ENCODE measurements around the gene RPF1. TPM values are rescaled to one million over a fixed set of nuclear protein-coding genes. Genes with fewer than 3 reads are reported as not detected.
A peak's percentile ranks its signal among the peaks of the same experiment; 100 is the strongest.

The RPF1 gene
- polyA plus RNA-seq, 1 donor (not counting 4 experiments of a cell fraction or from before 2014, with no cell fraction given): 57.8 TPM

DNA sequence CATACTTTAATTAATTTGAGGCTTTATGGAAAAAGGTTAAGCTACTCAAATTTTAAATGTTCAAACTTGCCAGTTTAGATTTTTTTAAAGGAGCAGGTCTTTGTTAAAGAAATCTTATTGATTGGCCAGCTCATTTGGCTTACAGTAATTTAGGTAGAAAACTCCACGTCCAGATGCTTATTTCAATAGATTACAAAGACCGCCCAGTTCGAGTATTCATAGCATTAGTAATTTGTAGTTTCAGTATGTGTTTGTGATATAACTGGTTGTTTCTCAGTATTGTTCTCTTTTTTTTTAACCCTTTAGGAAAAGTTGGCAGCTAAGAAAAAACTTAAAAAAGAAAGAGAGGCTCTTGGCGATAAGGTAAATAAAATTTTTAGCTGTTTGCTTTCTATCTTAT, 1.6 kb downstream of the RPF1 start:
- Histone ChIP-seq H3K9me1 (ENCODE audit: control insufficient read depth, extremely low read depth, insufficient read depth, low read length) (no peaks in the 10 kb centered on the region), H3K4me1 (ENCODE audit: control insufficient read depth, extremely low read depth, insufficient read depth, low read length) (peaks cover 5% of the 10 kb centered on the region), H3K36me3 (ENCODE audit: control insufficient read depth in 2 of 2, extremely low read depth in 1 of 2, insufficient read depth in 2 of 2, low read length in 2 of 2) (peaks cover 1 to 4% of the 10 kb centered on the region in 2 experiments), H3K4me2 (ENCODE audit: control insufficient read depth, extremely low read depth, insufficient read depth, low read depth, low read length) (peak overlapping the region; percentile 93), H3K27me3 (ENCODE audit: control insufficient read depth, extremely low read depth, insufficient read depth, low read length) (no peaks in the 10 kb centered on the region), H3K79me2 (ENCODE audit: control insufficient read depth, insufficient read depth, low read length) (peaks cover 34% of the 10 kb centered on the region), H3K27ac (ENCODE audit: control insufficient read depth, insufficient read depth, low read length) (no peak overlapping the region), H3K4me3 (ENCODE audit: control insufficient read depth in 2 of 3, extremely low read depth in 1 of 3, insufficient read depth in 2 of 3, low read depth in 1 of 3, low read length in 3 of 3) (peak overlapping the region in 1 of 3 experiments; percentile 91), H3K9ac (ENCODE audit: control insufficient read depth, extremely low read depth, insufficient read depth, low read length) (no peak overlapping the region), H3K9me3 (ENCODE audit: control insufficient read depth, low read depth, low read length) (no peaks in the 10 kb centered on the region), H4K20me1 (ENCODE audit: control insufficient read depth, extremely low read depth, insufficient read depth, low read length) (no peaks in the 10 kb centered on the region), H2AFZ (ENCODE audit: control insufficient read depth, low read length) (no peak overlapping the region)
- FAIRE-seq (no peak), DNase-seq (ENCODE audit: low read depth, low spot score) (no peak)
- dilution Hi-C loops (cut with MboI; ENCODE audit: extremely low pct_ligation_motif_present, low sequenced_read_pairs): no loop called here
- TF ChIP-seq EZH2 (IDR thresholded peaks at IDR 0.05; ENCODE audit: low read length): no peak
- TF ChIP-seq, protein P1, sequence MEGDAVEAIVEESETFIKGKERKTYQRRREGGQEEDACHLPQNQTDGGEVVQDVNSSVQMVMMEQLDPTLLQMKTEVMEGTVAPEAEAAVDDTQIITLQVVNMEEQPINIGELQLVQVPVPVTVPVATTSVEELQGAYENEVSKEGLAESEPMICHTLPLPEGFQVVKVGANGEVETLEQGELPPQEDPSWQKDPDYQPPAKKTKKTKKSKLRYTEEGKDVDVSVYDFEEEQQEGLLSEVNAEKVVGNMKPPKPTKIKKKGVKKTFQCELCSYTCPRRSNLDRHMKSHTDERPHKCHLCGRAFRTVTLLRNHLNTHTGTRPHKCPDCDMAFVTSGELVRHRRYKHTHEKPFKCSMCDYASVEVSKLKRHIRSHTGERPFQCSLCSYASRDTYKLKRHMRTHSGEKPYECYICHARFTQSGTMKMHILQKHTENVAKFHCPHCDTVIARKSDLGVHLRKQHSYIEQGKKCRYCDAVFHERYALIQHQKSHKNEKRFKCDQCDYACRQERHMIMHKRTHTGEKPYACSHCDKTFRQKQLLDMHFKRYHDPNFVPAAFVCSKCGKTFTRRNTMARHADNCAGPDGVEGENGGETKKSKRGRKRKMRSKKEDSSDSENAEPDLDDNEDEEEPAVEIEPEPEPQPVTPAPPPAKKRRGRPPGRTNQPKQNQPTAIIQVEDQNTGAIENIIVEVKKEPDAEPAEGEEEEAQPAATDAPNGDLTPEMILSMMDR (optimal IDR thresholded peaks at IDR 0.05 in 1 of 3, IDR thresholded peaks at IDR 0.05 in 1 of 3, conservative IDR thresholded peaks at IDR 0.05 in 1 of 3; ENCODE audit: extremely low read depth in 1 of 3, insufficient read depth in 2 of 3, low read length in 3 of 3): no peak

DNA sequence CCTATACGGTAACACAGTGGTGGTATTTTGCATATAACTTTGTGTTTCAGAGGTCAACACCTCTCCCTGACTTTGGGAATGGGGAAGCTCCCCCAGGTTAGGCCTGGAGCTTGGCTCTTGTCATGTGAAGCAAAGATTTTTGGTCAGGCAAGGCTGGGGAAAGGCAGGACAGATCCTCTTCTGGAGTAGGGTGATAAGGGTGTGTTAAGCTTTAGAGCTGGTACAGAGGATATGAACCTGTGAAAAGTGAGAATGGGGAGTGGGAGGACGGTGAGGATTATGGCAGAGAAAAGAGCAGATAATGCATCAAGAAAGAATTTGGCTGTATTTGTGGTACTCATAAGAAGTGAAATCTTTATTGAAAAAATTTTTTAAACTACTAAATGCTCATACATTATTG, 2.3 kb downstream of the RPF1 start:
- Histone ChIP-seq H3K4me1 (ENCODE audit: control insufficient read depth, extremely low read depth, insufficient read depth, low read length) (peaks cover 5% of the 10 kb centered on the region), H3K27ac (ENCODE audit: control insufficient read depth, insufficient read depth, low read length) (no peak overlapping the region), H2AFZ (ENCODE audit: control insufficient read depth, low read length) (no peak overlapping the region), H3K4me2 (ENCODE audit: control insufficient read depth, extremely low read depth, insufficient read depth, low read depth, low read length) (no peak overlapping the region), H3K9me3 (ENCODE audit: control insufficient read depth, low read depth, low read length) (no peaks in the 10 kb centered on the region), H4K20me1 (ENCODE audit: control insufficient read depth, extremely low read depth, insufficient read depth, low read length) (no peaks in the 10 kb centered on the region), H3K36me3 (ENCODE audit: control insufficient read depth in 2 of 2, extremely low read depth in 1 of 2, insufficient read depth in 2 of 2, low read length in 2 of 2) (peaks cover 1 to 4% of the 10 kb centered on the region in 2 experiments), H3K9me1 (ENCODE audit: control insufficient read depth, extremely low read depth, insufficient read depth, low read length) (no peaks in the 10 kb centered on the region), H3K9ac (ENCODE audit: control insufficient read depth, extremely low read depth, insufficient read depth, low read length) (no peak overlapping the region), H3K79me2 (ENCODE audit: control insufficient read depth, insufficient read depth, low read length) (peaks cover 38% of the 10 kb centered on the region), H3K4me3 (ENCODE audit: control insufficient read depth in 2 of 3, extremely low read depth in 1 of 3, insufficient read depth in 2 of 3, low read depth in 1 of 3, low read length in 3 of 3) (no peak overlapping the region), H3K27me3 (ENCODE audit: control insufficient read depth, extremely low read depth, insufficient read depth, low read length) (no peaks in the 10 kb centered on the region)
- dilution Hi-C loops (cut with MboI; ENCODE audit: extremely low pct_ligation_motif_present, low sequenced_read_pairs): no loop called here
- TF ChIP-seq, protein P1 (optimal IDR thresholded peaks at IDR 0.05 in 1 of 3, IDR thresholded peaks at IDR 0.05 in 1 of 3, conservative IDR thresholded peaks at IDR 0.05 in 1 of 3; ENCODE audit: extremely low read depth in 1 of 3, insufficient read depth in 2 of 3, low read length in 3 of 3): no peak
- no peak for TF ChIP-seq EZH2 (IDR thresholded peaks at IDR 0.05; ENCODE audit: low read length)
- DNase-seq (ENCODE audit: low read depth, low spot score) (no peak), FAIRE-seq (no peak)

Measured in keratinocyte (primary cell).